H9 (cell line): ENCODE results near the gene CHKB. TPM values are rescaled to one million over a fixed set of nuclear protein-coding genes. Genes with fewer than 3 reads are reported as not detected.

ENCODE experiments used
- DNase-seq: peaks from one replicate; pipeline ENCODE4 v3.0.0-alpha.2; 2017
- H2AFZ ChIP-seq: one replicate; pipeline ENCODE4 v1.6.1; 2013; ENCODE audit warnings: mild to moderate bottlenecking, low read length, control low read depth, moderate library complexity
- H2AK5ac ChIP-seq: 2 replicates; pipeline ENCODE4 v1.6.1; 2013; ENCODE audit warnings: low read length, control low read depth, mixed read lengths; ENCODE audit not compliant: insufficient read length
- H2BK120ac ChIP-seq: one replicate; pipeline ENCODE4 v1.6.1; 2013; ENCODE audit warnings: low read depth, mild to moderate bottlenecking, low read length, control low read depth, inconsistent platforms; ENCODE audit not compliant: poor library complexity, severe bottlenecking
- H2BK12ac ChIP-seq: 2 replicates; pipeline ENCODE4 v1.6.1; 2013; ENCODE audit warnings: low read length, control low read depth, mixed read lengths, low read depth; ENCODE audit not compliant: insufficient read length
- H2BK15ac ChIP-seq: 2 replicates; pipeline ENCODE4 v1.6.1; 2013; ENCODE audit warnings: low read depth, low read length, control low read depth
- H2BK20ac ChIP-seq: one replicate; pipeline ENCODE4 v1.6.1; 2013; ENCODE audit warnings: low read depth, mild to moderate bottlenecking, low read length, control low read depth, inconsistent platforms; ENCODE audit not compliant: poor library complexity, severe bottlenecking
- H2BK5ac ChIP-seq: 2 replicates; pipeline ENCODE4 v1.6.1; 2013; ENCODE audit warnings: low read length, control low read depth, mixed read lengths; ENCODE audit not compliant: insufficient read length
- H3K14ac ChIP-seq: 2 replicates; pipeline ENCODE4 v1.6.1; 2013; ENCODE audit warnings: low read length, control low read depth; ENCODE audit not compliant: insufficient read depth
- H3K18ac ChIP-seq: 2 replicates; pipeline ENCODE4 v1.6.1; 2013; ENCODE audit warnings: low read depth, mild to moderate bottlenecking, mixed read lengths, low read length, control low read depth; ENCODE audit not compliant: insufficient read length
- H3K23ac ChIP-seq: 2 replicates; pipeline ENCODE4 v1.6.1; 2013; ENCODE audit warnings: low read length, control low read depth, mixed read lengths, low read depth; ENCODE audit not compliant: insufficient read length
- H3K23me2 ChIP-seq: 2 replicates; pipeline ENCODE4 v1.6.1; 2013; ENCODE audit warnings: low read depth, mild to moderate bottlenecking, mixed read lengths, low read length, control low read depth; ENCODE audit not compliant: insufficient read length, poor library complexity, severe bottlenecking
- H3K27ac ChIP-seq: 2 replicates; pipeline ENCODE4 v1.5.1; 2013; ENCODE audit warnings: low read length, control low read depth, mixed read lengths, low read depth; ENCODE audit not compliant: insufficient read length
- H3K27me3 ChIP-seq: 2 replicates; pipeline ENCODE4 v1.6.1; 2013; ENCODE audit warnings: low read length, control low read depth, inconsistent platforms; ENCODE audit not compliant: insufficient read depth
- H3K4ac ChIP-seq: 2 replicates; pipeline ENCODE4 v1.6.1; 2013; ENCODE audit warnings: low read depth, mild to moderate bottlenecking, control low read depth, inconsistent platforms, low read length, moderate library complexity
- H3K4me1 ChIP-seq: 2 replicates; pipeline ENCODE4 v1.6.1; 2013; ENCODE audit warnings: low read length, control low read depth, inconsistent platforms; ENCODE audit not compliant: insufficient read depth
- H3K4me2 ChIP-seq: 2 replicates; pipeline ENCODE4 v1.6.1; 2013; ENCODE audit warnings: low read length, control low read depth, mixed read lengths; ENCODE audit not compliant: insufficient read length, insufficient read depth
- H3K56ac ChIP-seq: 2 replicates; pipeline ENCODE4 v1.6.1; 2013; ENCODE audit warnings: low read depth, mild to moderate bottlenecking, mixed read lengths, low read length, control low read depth; ENCODE audit not compliant: insufficient read length
- H3K79me1 ChIP-seq: 2 replicates; pipeline ENCODE4 v1.6.1; 2013; ENCODE audit warnings: low read depth, mild to moderate bottlenecking, moderate library complexity, low read length, control low read depth, inconsistent platforms; ENCODE audit not compliant: insufficient read depth, poor library complexity, severe bottlenecking
- H3K79me2 ChIP-seq: 2 replicates; pipeline ENCODE4 v1.6.1; 2013; ENCODE audit warnings: low read length, control low read depth, inconsistent platforms; ENCODE audit not compliant: insufficient read depth
- H3K9ac ChIP-seq: 2 replicates; pipeline ENCODE4 v1.6.1; 2013; ENCODE audit warnings: low read length, control low read depth, mixed read lengths; ENCODE audit not compliant: insufficient read length; ENCODE audit errors: extremely low read depth
- H3K9me3 ChIP-seq: one replicate; pipeline ENCODE4 v1.6.1; 2013; ENCODE audit warnings: low read depth, low read length, inconsistent platforms; ENCODE audit not compliant: control insufficient read depth
- H3T11ph ChIP-seq: one replicate; pipeline ENCODE4 v1.6.1; 2013; ENCODE audit warnings: mild to moderate bottlenecking, low read length, control low read depth, inconsistent platforms
- H4K20me1 ChIP-seq: one replicate; pipeline ENCODE4 v1.6.1; 2013; ENCODE audit not compliant: control insufficient read depth, insufficient read length, insufficient read depth
- H4K5ac ChIP-seq: 2 replicates; pipeline ENCODE4 v1.6.1; 2013; ENCODE audit warnings: low read depth, mild to moderate bottlenecking, mixed read lengths, low read length, control low read depth; ENCODE audit not compliant: insufficient read length
- H4K8ac ChIP-seq: replicated peaks from 2 replicates; pipeline ENCODE4 v1.6.1; 2013; ENCODE audit warnings: low read length, control low read depth, mixed read lengths, low read depth; ENCODE audit not compliant: insufficient read length
- H4K91ac ChIP-seq: 2 replicates; pipeline ENCODE4 v1.6.1; 2013; ENCODE audit warnings: low read depth, mild to moderate bottlenecking, moderate library complexity, mixed read lengths, low read length, control low read depth; ENCODE audit not compliant: insufficient read length
- H3K27ac Mint-ChIP-seq, 3 experiments: 2 replicates in 2 of 3; 3 replicates in 1 of 3; pipeline ENCODE4 v1.8.0; 2020 to 2021; ENCODE audit warnings: mixed read lengths in 3 of 3, mild to moderate bottlenecking in 1 of 3, moderate library complexity in 1 of 3
- H3K27me3 Mint-ChIP-seq: 2 replicates; pipeline ENCODE4 v1.8.0; 2021; ENCODE audit warnings: low read depth, mild to moderate bottlenecking, moderate library complexity, mixed read lengths
- H3K36me3 Mint-ChIP-seq, 3 experiments: 2 replicates in 2 of 3; 3 replicates in 1 of 3; pipeline ENCODE4 v1.8.0; 2020 to 2021; ENCODE audit warnings: low read depth in 3 of 3, mixed read lengths in 3 of 3; ENCODE audit not compliant: insufficient read depth in 1 of 3
- H3K4me1 Mint-ChIP-seq, 2 experiments: 2 replicates each; pipeline ENCODE4 v1.8.0; 2020; ENCODE audit warnings: mixed read lengths in 2 of 2
- H3K4me3 Mint-ChIP-seq, 2 experiments: 2 replicates in 1 of 2; 3 replicates in 1 of 2; pipeline ENCODE4 v1.8.0; 2020 to 2021; ENCODE audit warnings: mild to moderate bottlenecking in 2 of 2, mixed read lengths in 2 of 2, moderate library complexity in 1 of 2
- H3K9me3 Mint-ChIP-seq, 2 experiments: 2 replicates in 1 of 2; 3 replicates in 1 of 2; pipeline ENCODE4 v1.8.0; 2020; ENCODE audit warnings: mild to moderate bottlenecking in 2 of 2, mixed read lengths in 2 of 2, moderate library complexity in 1 of 2
- WGBS: extraction: QIAGEN DNeasy Blood & Tissue Kit; methylation state at CpG from one replicate; pipeline ENCODE4 v1.1.7; 2013; ENCODE audit warnings: missing lambda C conversion rate, low lambda C conversion rate, mixed read lengths; ENCODE audit not compliant: insufficient read length; ENCODE audit errors: extremely low coverage; 5-methylcytosine and 5-hydroxymethylcytosine counted together
- total RNA-seq: library from RNA; stranded (reverse); gene quantifications from 2 replicates; pipeline ENCODE4 v1.2.1, GENCODE V29; 2021
- TF ChIP-seq, protein P1 (sequence below): fragments of 200-600 bp; sonication (generic); conservative IDR thresholded peaks from 3 replicates; pipeline ENCODE4 v1.8.0; 2021; ENCODE audit warnings: antibody characterized with exemption, mild to moderate bottlenecking

The CHKB gene
- total RNA-seq, 1 experiment from 2014 or later, result 64.9 TPM

- Histone ChIP-seq H2BK5ac (no peak overlapping the region), H3K27ac (no peak overlapping the region), H2AFZ (no peak overlapping the region), H3K9me3 (no peaks in the 10 kb centered on the region), H2BK20ac (no peak overlapping the region), H3K56ac (no peak overlapping the region), H2AK5ac (no peak overlapping the region), H3K9ac (no peak overlapping the region), H3K27me3 (no peaks in the 10 kb centered on the region), H2BK15ac (no peak overlapping the region), H3T11ph (no peak overlapping the region), H3K4ac (no peak overlapping the region), H2BK12ac (no peak overlapping the region), H4K8ac (no peak overlapping the region), H3K14ac (no peak overlapping the region; the same call in 1 of the 2 replicates), H4K5ac (no peak overlapping the region), H3K23me2 (no peaks in the 10 kb centered on the region), H3K18ac (no peak overlapping the region), H3K79me1 (peaks cover 4% of the 10 kb centered on the region), H3K23ac (no peak overlapping the region), H3K4me2 (no peak overlapping the region), H3K79me2 (no peaks in the 10 kb centered on the region), H4K91ac (no peak overlapping the region), H4K20me1 (no peaks in the 10 kb centered on the region), H3K4me1 (peaks cover 2% of the 10 kb centered on the region; the same call in 1 of the 2 replicates), H2BK120ac (no peak overlapping the region)
- TF ChIP-seq, protein P1, sequence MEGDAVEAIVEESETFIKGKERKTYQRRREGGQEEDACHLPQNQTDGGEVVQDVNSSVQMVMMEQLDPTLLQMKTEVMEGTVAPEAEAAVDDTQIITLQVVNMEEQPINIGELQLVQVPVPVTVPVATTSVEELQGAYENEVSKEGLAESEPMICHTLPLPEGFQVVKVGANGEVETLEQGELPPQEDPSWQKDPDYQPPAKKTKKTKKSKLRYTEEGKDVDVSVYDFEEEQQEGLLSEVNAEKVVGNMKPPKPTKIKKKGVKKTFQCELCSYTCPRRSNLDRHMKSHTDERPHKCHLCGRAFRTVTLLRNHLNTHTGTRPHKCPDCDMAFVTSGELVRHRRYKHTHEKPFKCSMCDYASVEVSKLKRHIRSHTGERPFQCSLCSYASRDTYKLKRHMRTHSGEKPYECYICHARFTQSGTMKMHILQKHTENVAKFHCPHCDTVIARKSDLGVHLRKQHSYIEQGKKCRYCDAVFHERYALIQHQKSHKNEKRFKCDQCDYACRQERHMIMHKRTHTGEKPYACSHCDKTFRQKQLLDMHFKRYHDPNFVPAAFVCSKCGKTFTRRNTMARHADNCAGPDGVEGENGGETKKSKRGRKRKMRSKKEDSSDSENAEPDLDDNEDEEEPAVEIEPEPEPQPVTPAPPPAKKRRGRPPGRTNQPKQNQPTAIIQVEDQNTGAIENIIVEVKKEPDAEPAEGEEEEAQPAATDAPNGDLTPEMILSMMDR, result no peak
- DNase-seq, result no peak
- Mint-ChIP-seq H3K27ac (peak overlapping the region in 1 of 3 experiments; percentile 70; a peak in 3 of 7 replicates), H3K27me3 (no peaks in the 10 kb centered on the region; the same call in 1 of the 2 replicates), H3K9me3 (no peaks in the 10 kb centered on the region), H3K4me3 (no peak overlapping the region), H3K4me1 (0 out of 4 replicates have a peak, but pooled peaks cover 0 to 6% of the 10 kb centered on the region in 2 experiments), H3K36me3 (peaks cover 4 to 61% (median 54%) of the 10 kb centered on the region in 3 experiments)
- no CpG with 5 or more reads among the region's 18 CpGs for WGBS
Measured at GRCh38 chr22:50576806-50577696, 5.6 kb downstream of the CHKB start.
